Measurements from ENCODE around the gene ATF3.

DNA sequence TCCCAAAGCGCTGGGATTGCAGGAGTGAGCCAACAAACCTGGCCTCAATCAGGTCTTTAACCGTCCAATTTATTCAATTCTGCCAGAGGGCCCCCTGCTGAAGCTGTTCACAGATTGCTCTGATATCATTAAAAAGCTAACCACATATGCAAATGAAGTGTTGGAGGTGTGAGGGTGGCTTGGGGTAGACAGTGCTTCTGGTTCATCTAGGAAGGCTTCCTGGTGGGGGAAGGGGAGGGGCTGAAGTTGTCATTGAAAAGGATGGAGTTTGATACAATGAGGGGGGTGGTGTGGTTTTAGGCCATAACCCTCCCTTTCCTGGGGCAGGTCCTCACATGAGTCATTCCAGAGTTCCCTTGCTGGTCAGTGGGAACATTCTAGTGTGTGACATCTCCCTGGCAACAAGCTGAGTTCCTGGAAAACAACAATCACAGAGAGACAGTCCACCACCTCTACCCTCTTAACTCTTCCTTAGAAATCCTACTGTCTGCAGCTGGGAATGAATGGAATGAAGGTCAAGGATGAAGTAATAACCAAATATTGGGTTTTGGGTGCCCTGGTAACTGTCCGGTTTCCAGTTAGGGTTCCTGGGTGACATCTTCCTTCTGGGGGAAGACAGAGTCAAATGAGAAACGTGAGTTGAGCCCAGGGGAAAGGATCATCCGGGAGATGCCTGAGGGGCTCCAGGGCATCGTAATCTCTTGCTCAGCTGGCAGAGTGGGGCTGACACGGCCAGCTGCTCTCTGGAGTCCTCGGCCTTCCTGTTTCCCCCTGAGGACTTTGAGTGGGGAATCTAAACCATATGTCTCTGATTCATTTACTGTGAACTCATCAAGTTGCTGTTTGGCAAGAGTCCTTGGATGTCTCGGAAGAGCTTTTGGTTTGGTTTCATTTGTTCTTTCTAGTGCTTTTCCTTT, 58.9 kb downstream of the ATF3 start:
- TF ChIP-seq, protein P1, sequence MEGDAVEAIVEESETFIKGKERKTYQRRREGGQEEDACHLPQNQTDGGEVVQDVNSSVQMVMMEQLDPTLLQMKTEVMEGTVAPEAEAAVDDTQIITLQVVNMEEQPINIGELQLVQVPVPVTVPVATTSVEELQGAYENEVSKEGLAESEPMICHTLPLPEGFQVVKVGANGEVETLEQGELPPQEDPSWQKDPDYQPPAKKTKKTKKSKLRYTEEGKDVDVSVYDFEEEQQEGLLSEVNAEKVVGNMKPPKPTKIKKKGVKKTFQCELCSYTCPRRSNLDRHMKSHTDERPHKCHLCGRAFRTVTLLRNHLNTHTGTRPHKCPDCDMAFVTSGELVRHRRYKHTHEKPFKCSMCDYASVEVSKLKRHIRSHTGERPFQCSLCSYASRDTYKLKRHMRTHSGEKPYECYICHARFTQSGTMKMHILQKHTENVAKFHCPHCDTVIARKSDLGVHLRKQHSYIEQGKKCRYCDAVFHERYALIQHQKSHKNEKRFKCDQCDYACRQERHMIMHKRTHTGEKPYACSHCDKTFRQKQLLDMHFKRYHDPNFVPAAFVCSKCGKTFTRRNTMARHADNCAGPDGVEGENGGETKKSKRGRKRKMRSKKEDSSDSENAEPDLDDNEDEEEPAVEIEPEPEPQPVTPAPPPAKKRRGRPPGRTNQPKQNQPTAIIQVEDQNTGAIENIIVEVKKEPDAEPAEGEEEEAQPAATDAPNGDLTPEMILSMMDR (conservative IDR thresholded peaks at IDR 0.05; ENCODE audit: low read depth, low read length) = no peak
- no peak for TF ChIP-seq EZH2 (IDR thresholded peaks at IDR 0.05; ENCODE audit: low read length, unreplicated experiment)

Measured in PC-3 (cell line).